Activated T-cell treated with anti-CD3 and anti-CD28 coated beads, Interleukin-2, amount 50 U/mL, for 4 hours (primary cell): ENCODE data around the gene ATP12A. TPM values are rescaled to one million over a fixed set of nuclear protein-coding genes. Genes with fewer than 3 reads are reported as not detected.
"Not testable (repeated sequence)": the region's sequence is repeated elsewhere in the genome, so short reads cannot be mapped to it uniquely, and the experiment has no call there.

ENCODE experiments used
- ATAC-seq, 2 donors: fragments of 200-7000 bp; cut with Tn5 transposase; one replicate each; pipeline ENCODE4 v1.10.0; 2021
- DNase-seq: peaks from one replicate; pipeline ENCODE4 v3.0.0-alpha.2; 2020
- H3K27me3 Mint-ChIP-seq: one replicate; pipeline ENCODE4 v1.8.0; 2021; ENCODE audit warnings: low read depth, mixed read lengths
- H3K36me3 Mint-ChIP-seq: one replicate; pipeline ENCODE4 v1.8.0; 2022; ENCODE audit warnings: mixed read lengths; ENCODE audit not compliant: insufficient read depth
- H3K4me1 Mint-ChIP-seq: one replicate; pipeline ENCODE4 v1.8.0; 2021; ENCODE audit warnings: low read depth, mixed read lengths
- H3K4me3 Mint-ChIP-seq: one replicate; pipeline ENCODE4 v1.8.0; 2021; ENCODE audit warnings: mild to moderate bottlenecking, moderate library complexity, mixed read lengths
- H3K9me3 Mint-ChIP-seq: one replicate; pipeline ENCODE4 v1.8.0; 2021; ENCODE audit warnings: mixed read lengths
- total RNA-seq, 3 donors: library from RNA; stranded (reverse); gene quantifications; one replicate each; pipeline ENCODE4 v1.2.1, GENCODE V29; 2021

Gene ATP12A
- total RNA-seq, 3 donors from 2014 or later = 0.05 TPM; not detected in 2

GRCh38 chr13:24719139-24719538 lies 38.9 kb downstream of the ATP12A start:
- no peak for ATAC-seq
- Mint-ChIP-seq H3K4me1 (no peaks in the 10 kb centered on the region), H3K4me3 (no peak overlapping the region), H3K27me3 (peaks cover 8% of the 10 kb centered on the region), H3K36me3 (no peaks in the 10 kb centered on the region), H3K9me3 (no peaks in the 10 kb centered on the region)
- no peak for DNase-seq

- no peaks in the 10 kb centered on the region for H3K9me3 Mint-ChIP-seq
- no peaks in the 10 kb centered on the region for H3K4me1 Mint-ChIP-seq
- H3K36me3 Mint-ChIP-seq = no peaks in the 10 kb centered on the region
- DNase-seq = no peak
- H3K4me3 Mint-ChIP-seq = no peak overlapping the region
- no peak for ATAC-seq
- H3K27me3 Mint-ChIP-seq = peaks cover 8% of the 10 kb centered on the region
These were observed 43.0 kb downstream of the ATP12A start for GRCh38 chr13:24723206-24723605.

- Mint-ChIP-seq H3K4me1 (no peaks in the 10 kb centered on the region), H3K27me3 (peaks cover 6% of the 10 kb centered on the region), H3K36me3 (no peaks in the 10 kb centered on the region), H3K4me3 (no peak overlapping the region), H3K9me3 (no peaks in the 10 kb centered on the region)
- ATAC-seq = no peak
- no peak for DNase-seq
These were observed 44.5 kb downstream of the ATP12A start for GRCh38 chr13:24724714-24725113.

GRCh38 chr13:24725379-24725778 lies 45.2 kb downstream of the ATP12A start:
- no peak for ATAC-seq
- H3K9me3 Mint-ChIP-seq = no peaks in the 10 kb centered on the region
- no peaks in the 10 kb centered on the region for H3K4me1 Mint-ChIP-seq
- H3K36me3 Mint-ChIP-seq = no peaks in the 10 kb centered on the region
- DNase-seq = no peak
- no peak overlapping the region for H3K4me3 Mint-ChIP-seq
- H3K27me3 Mint-ChIP-seq = peaks cover 6% of the 10 kb centered on the region

GRCh38 chr13:24727731-24728601 lies 47.8 kb downstream of the ATP12A start:
- Mint-ChIP-seq H3K4me1 (no peaks in the 10 kb centered on the region), H3K36me3 (no peaks in the 10 kb centered on the region), H3K27me3 (peaks cover 11% of the 10 kb centered on the region), H3K9me3 (peaks cover 5% of the 10 kb centered on the region), H3K4me3 (no peak overlapping the region)
- DNase-seq (peak; percentile 59), ATAC-seq (peak; percentile 95)

GRCh38 chr13:24730873-24731567 lies 50.8 kb downstream of the ATP12A start:
- H3K27me3 Mint-ChIP-seq = peaks cover 11% of the 10 kb centered on the region
- H3K9me3 Mint-ChIP-seq, H3K4me1 Mint-ChIP-seq, H3K36me3 Mint-ChIP-seq, H3K4me3 Mint-ChIP-seq, DNase-seq: not testable (repeated sequence)
- peak in 1 of 2 donors; percentile 20 for ATAC-seq

- H3K4me3 Mint-ChIP-seq = no peak overlapping the region
- H3K9me3 Mint-ChIP-seq = peaks cover 5% of the 10 kb centered on the region
- H3K27me3 Mint-ChIP-seq = peaks cover 5% of the 10 kb centered on the region
- no peaks in the 10 kb centered on the region for H3K36me3 Mint-ChIP-seq
- H3K4me1 Mint-ChIP-seq = no peaks in the 10 kb centered on the region
- no peak for DNase-seq
- ATAC-seq = no peak
These were observed 54.7 kb downstream of the ATP12A start for GRCh38 chr13:24734950-24735349.

GRCh38 chr13:24737042-24737441 lies 56.8 kb downstream of the ATP12A start:
- ATAC-seq = no peak
- Mint-ChIP-seq H3K36me3 (no peaks in the 10 kb centered on the region), H3K27me3 (peaks cover 2% of the 10 kb centered on the region), H3K4me1 (no peaks in the 10 kb centered on the region), H3K4me3 (no peak overlapping the region), H3K9me3 (no peaks in the 10 kb centered on the region)
- no peak for DNase-seq

GRCh38 chr13:24738366-24738847 lies 58.2 kb downstream of the ATP12A start:
- Mint-ChIP-seq H3K4me1 (no peaks in the 10 kb centered on the region), H3K27me3 (peaks cover 4% of the 10 kb centered on the region), H3K36me3 (no peaks in the 10 kb centered on the region), H3K4me3 (no peak overlapping the region), H3K9me3 (no peaks in the 10 kb centered on the region)
- DNase-seq = no peak
- ATAC-seq = no peak

GRCh38 chr13:24740014-24740890 lies 60.0 kb downstream of the ATP12A start:
- H3K4me1 Mint-ChIP-seq = no peaks in the 10 kb centered on the region
- H3K36me3 Mint-ChIP-seq = no peaks in the 10 kb centered on the region
- H3K9me3 Mint-ChIP-seq = no peaks in the 10 kb centered on the region
- peaks cover 18% of the 10 kb centered on the region for H3K27me3 Mint-ChIP-seq
- ATAC-seq (no peak), DNase-seq (no peak)
- no peak overlapping the region for H3K4me3 Mint-ChIP-seq

- DNase-seq = no peak
- no peaks in the 10 kb centered on the region for H3K36me3 Mint-ChIP-seq
- peaks cover 23% of the 10 kb centered on the region for H3K27me3 Mint-ChIP-seq
- no peaks in the 10 kb centered on the region for H3K9me3 Mint-ChIP-seq
- ATAC-seq = peak in 1 of 2 donors; percentile 29
- H3K4me1 Mint-ChIP-seq = no peaks in the 10 kb centered on the region
- H3K4me3 Mint-ChIP-seq = no peak overlapping the region
These were observed 60.9 kb downstream of the ATP12A start for GRCh38 chr13:24741016-24741662.

- no peak for DNase-seq
These were observed 61.6 kb downstream of the ATP12A start for GRCh38 chr13:24741791-24742190.

GRCh38 chr13:24742294-24742693 lies 62.1 kb downstream of the ATP12A start:
- H3K9me3 Mint-ChIP-seq = no peaks in the 10 kb centered on the region
- H3K4me1 Mint-ChIP-seq = peaks cover 5% of the 10 kb centered on the region
- no peaks in the 10 kb centered on the region for H3K36me3 Mint-ChIP-seq
- ATAC-seq (no peak), DNase-seq (no peak)
- peaks cover 32% of the 10 kb centered on the region for H3K27me3 Mint-ChIP-seq
- no peak overlapping the region for H3K4me3 Mint-ChIP-seq

More at GRCh38 chr13:24741791-24742190, 61.6 kb downstream of the ATP12A start:
- no peak for ATAC-seq
- H3K9me3 Mint-ChIP-seq = no peaks in the 10 kb centered on the region
- no peak overlapping the region for H3K4me3 Mint-ChIP-seq
- no peaks in the 10 kb centered on the region for H3K36me3 Mint-ChIP-seq
- H3K27me3 Mint-ChIP-seq = peaks cover 27% of the 10 kb centered on the region
- peaks cover 2% of the 10 kb centered on the region for H3K4me1 Mint-ChIP-seq

GRCh38 chr13:24742977-24743376 lies 62.8 kb downstream of the ATP12A start:
- peaks cover 8% of the 10 kb centered on the region for H3K4me1 Mint-ChIP-seq
- H3K27me3 Mint-ChIP-seq = peaks cover 36% of the 10 kb centered on the region
- no peak for DNase-seq
- H3K9me3 Mint-ChIP-seq = no peaks in the 10 kb centered on the region
- H3K36me3 Mint-ChIP-seq = no peaks in the 10 kb centered on the region
- no peak overlapping the region for H3K4me3 Mint-ChIP-seq
- ATAC-seq = no peak
